Rectal smooth muscle tissue (tissue), 1 donor: ENCODE measurements around the gene RASSF6.
"Not testable (repeated sequence)": the region's sequence is repeated elsewhere in the genome, so short reads cannot be mapped to it uniquely, and the experiment has no call there.

Experiments
- H3K27ac ChIP-seq: one replicate; pipeline ENCODE4 v1.7.0; 2013; ENCODE audit warnings: low read depth, low read length, inconsistent platforms
- H3K27me3 ChIP-seq: one replicate; pipeline ENCODE4 v1.7.0; 2013; ENCODE audit warnings: low read length; ENCODE audit not compliant: control insufficient read depth, insufficient read depth
- H3K36me3 ChIP-seq: one replicate; pipeline ENCODE4 v1.7.0; 2013; ENCODE audit warnings: low read length; ENCODE audit not compliant: control insufficient read depth, insufficient read depth
- H3K4me1 ChIP-seq: one replicate; pipeline ENCODE4 v1.7.0; 2013; ENCODE audit warnings: low read length; ENCODE audit not compliant: control insufficient read depth, insufficient read depth
- H3K4me3 ChIP-seq: one replicate; pipeline ENCODE4 v1.7.0; 2013; ENCODE audit warnings: low read length
- H3K9ac ChIP-seq: one replicate; pipeline ENCODE4 v1.7.0; 2013; ENCODE audit warnings: low read length

Gene RASSF6

GRCh38 chr4:73607375-73608033 is 12.7 kb downstream of the RASSF6 start:
- Histone ChIP-seq H3K36me3 (no peaks in the 10 kb centered on the region), H3K9ac (no peak overlapping the region), H3K27me3 (no peaks in the 10 kb centered on the region), H3K4me1 (peaks cover 9% of the 10 kb centered on the region), H3K4me3 (no peak overlapping the region), H3K27ac (no peak overlapping the region)

- H3K9ac ChIP-seq = no peak overlapping the region
- H3K4me1 ChIP-seq = peaks cover 9% of the 10 kb centered on the region
- peak overlapping the region; percentile 6 for H3K4me3 ChIP-seq
- peak overlapping the region; percentile 26 for H3K27ac ChIP-seq
- H3K36me3 ChIP-seq = no peaks in the 10 kb centered on the region
- no peaks in the 10 kb centered on the region for H3K27me3 ChIP-seq
Observed at GRCh38 chr4:73606465-73606974, 13.7 kb downstream of the RASSF6 start.

GRCh38 chr4:73603854-73604584 is 16.2 kb downstream of the RASSF6 start:
- Histone ChIP-seq H3K4me3 (no peak overlapping the region), H3K27ac (no peak overlapping the region), H3K27me3 (no peaks in the 10 kb centered on the region), H3K4me1 (peaks cover 4% of the 10 kb centered on the region), H3K36me3 (no peaks in the 10 kb centered on the region), H3K9ac (no peak overlapping the region)

DNA sequence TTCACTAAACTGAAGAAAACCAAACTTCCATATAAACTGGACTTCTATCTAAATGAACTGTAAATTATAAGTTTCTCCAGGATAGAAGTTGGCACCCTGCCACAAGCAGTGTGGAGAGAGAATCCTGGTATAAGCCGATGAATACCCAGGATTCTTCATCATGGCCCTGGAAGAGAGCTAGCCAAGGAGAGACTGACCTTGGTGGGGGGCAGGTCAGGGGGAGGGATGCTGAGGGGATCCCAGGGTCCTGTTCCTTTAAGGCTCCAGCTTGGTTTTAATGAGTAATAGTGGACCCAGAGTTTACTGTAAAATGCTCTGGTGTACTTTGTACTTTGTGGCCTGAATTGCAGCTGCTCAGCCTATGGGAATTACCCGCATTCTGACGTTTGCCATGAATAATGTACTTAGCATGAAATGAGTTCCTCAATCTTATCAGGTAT is 16.9 kb downstream of the RASSF6 start:
- Histone ChIP-seq H3K4me1 (no peaks in the 10 kb centered on the region), H3K36me3 (no peaks in the 10 kb centered on the region), H3K4me3 (no peak overlapping the region), H3K9ac (no peak overlapping the region), H3K27ac (no peak overlapping the region), H3K27me3 (no peaks in the 10 kb centered on the region)

- no peak overlapping the region for H3K9ac ChIP-seq
- no peaks in the 10 kb centered on the region for H3K27me3 ChIP-seq
- no peaks in the 10 kb centered on the region for H3K4me1 ChIP-seq
- no peaks in the 10 kb centered on the region for H3K36me3 ChIP-seq
- no peak overlapping the region for H3K4me3 ChIP-seq
- peak overlapping the region; percentile 47 for H3K27ac ChIP-seq
Observed at GRCh38 chr4:73600954-73601353, 19.3 kb downstream of the RASSF6 start.

GRCh38 chr4:73599182-73599581 is 21.1 kb downstream of the RASSF6 start:
- Histone ChIP-seq H3K27ac (no peak overlapping the region), H3K4me3 (no peak overlapping the region), H3K36me3 (no peaks in the 10 kb centered on the region), H3K27me3 (no peaks in the 10 kb centered on the region), H3K4me1 (no peaks in the 10 kb centered on the region), H3K9ac (no peak overlapping the region)

DNA sequence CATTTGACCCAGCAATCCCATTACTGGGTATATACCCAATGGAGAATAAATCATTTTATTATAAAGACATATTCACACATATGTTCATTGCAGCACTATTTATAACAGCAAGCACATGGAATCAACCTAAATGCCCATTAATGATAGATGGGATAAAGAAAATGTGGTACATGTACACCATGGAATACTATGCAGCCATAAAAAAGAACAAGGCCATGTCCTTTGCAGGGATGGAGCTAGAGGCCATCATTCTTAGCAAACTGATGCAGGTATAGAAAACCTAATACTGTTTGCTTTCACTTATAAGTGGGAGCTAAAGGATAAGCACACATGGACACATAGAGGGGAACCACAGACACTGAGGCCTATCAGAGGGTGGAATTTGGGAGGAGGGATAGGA is 22.6 kb downstream of the RASSF6 start:
- H3K27me3 ChIP-seq = no peaks in the 10 kb centered on the region
- H3K36me3 ChIP-seq = no peaks in the 10 kb centered on the region
- no peak overlapping the region for H3K27ac ChIP-seq
- no peak overlapping the region for H3K9ac ChIP-seq
- H3K4me1 ChIP-seq = no peaks in the 10 kb centered on the region
- no peak overlapping the region for H3K4me3 ChIP-seq

- not testable (repeated sequence) for H3K36me3 ChIP-seq, H3K27ac ChIP-seq, H3K4me1 ChIP-seq, H3K27me3 ChIP-seq, H3K4me3 ChIP-seq, H3K9ac ChIP-seq
Observed at GRCh38 chr4:73597183-73597582, 23.1 kb downstream of the RASSF6 start.

DNA sequence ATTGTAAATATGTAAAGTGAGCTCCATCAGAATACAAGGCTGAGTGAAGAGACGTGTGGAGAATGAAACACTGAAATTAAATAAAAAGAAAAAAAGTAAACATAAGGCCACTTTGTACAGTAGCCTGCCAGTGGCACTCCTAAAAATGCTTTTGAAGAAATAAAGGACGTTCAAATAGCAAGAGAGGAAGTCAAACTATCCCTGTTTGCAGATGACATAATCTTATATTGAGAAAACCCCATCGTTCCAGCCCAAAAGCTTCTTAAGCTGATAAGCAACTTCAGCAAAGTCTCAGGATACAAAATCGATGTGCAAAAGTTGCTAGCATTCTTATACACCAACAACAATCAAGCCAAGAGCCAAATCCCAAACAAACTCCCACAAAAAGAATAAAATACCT is 24.2 kb downstream of the RASSF6 start:
- Histone ChIP-seq H3K4me3 (no peak overlapping the region), H3K4me1 (no peaks in the 10 kb centered on the region), H3K27ac (no peak overlapping the region), H3K36me3 (no peaks in the 10 kb centered on the region), H3K9ac (no peak overlapping the region), H3K27me3 (no peaks in the 10 kb centered on the region)

DNA sequence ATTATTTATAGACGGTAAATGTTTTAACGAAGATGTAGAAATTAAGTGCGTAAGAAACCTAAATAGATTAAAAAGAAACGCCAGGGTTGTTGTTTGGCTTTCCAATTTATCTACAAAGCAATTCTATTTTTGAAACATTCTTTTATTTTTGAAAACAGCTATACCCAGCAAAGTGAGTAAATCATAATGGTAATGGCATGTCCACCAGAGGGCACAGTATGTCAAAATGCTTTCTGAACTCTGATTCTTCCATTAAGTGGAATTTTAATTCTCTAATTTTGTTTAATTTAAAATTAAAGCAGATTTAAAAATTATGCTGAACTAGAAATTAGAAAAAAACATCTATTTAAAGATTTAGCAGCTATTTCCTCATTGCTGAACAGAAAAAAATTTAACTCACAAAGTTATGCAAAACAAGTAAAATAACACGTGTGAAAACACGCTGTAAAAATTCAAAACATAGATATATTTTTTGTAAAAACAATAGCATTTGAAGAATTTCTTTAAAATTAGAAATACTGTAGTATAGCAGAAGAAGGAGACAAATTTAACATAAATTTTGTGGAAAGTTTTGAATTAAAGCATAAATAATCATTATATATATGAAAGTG is 26.5 kb downstream of the RASSF6 start:
- Histone ChIP-seq H3K4me1 (no peaks in the 10 kb centered on the region), H3K4me3 (no peak overlapping the region), H3K27ac (no peak overlapping the region)

DNA sequence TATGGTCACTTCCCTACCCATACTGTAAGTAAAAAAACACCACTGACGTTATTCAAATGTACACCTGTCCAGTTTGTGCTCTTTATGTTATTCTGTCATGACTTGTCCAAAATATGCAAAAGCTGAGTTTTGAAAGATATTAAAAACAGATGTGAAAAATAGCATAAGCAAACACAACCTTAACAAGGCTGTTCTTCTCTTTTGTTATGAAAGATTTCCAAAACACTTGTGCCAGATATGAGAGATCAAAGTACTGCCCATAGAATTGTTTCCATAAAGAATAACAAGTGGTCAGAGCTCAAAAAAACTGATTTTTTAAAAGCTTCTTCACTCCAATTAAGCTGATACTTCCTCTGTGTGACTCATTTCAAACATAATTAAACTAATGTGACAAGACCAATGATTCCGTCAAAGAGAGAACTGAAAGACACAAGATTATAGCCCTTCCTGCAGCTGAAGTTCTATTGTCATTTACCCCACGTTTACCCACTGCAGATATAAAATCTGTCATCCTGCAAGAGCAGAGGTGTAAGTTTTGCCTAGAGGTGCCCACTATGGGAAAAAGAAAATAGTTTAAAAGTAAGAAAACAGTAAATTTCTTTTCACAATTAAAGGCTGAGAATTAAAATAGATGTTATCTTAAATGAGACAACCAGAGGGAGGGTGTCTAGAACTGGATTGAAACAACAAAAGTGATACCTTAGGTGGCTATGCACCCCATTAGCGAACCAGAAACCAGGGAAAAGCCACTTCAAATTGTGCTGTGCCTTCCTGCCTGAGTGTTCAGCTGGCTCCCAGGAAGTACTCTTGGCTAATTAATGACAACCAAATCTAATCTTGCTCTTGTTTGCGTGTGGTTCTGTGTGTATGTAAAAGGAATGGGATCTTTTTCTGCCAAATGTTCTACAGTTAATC is 30.1 kb downstream of the RASSF6 start:
- Histone ChIP-seq H3K4me1 (no peaks in the 10 kb centered on the region), H3K36me3 (no peaks in the 10 kb centered on the region), H3K9ac (no peak overlapping the region), H3K4me3 (no peak overlapping the region), H3K27ac (no peak overlapping the region), H3K27me3 (no peaks in the 10 kb centered on the region)

More for the DNA sequence above, 26.5 kb downstream of the RASSF6 start:
- no peaks in the 10 kb centered on the region for H3K36me3 ChIP-seq
- no peaks in the 10 kb centered on the region for H3K27me3 ChIP-seq
- H3K9ac ChIP-seq = no peak overlapping the region
